ENCODE measurements around the gene EPOP. TPM values are rescaled to one million over a fixed set of nuclear protein-coding genes. Genes with fewer than 3 reads are reported as not detected.
A peak's percentile ranks its signal among the peaks of the same experiment; 100 is the strongest.

EPOP gene
- total and polyA plus RNA-seq, 2 of the 13 experiments (the other 11 are each of a cell fraction or from before 2014, with no cell fraction given), result 14.7 to 37.8 TPM

DNA sequence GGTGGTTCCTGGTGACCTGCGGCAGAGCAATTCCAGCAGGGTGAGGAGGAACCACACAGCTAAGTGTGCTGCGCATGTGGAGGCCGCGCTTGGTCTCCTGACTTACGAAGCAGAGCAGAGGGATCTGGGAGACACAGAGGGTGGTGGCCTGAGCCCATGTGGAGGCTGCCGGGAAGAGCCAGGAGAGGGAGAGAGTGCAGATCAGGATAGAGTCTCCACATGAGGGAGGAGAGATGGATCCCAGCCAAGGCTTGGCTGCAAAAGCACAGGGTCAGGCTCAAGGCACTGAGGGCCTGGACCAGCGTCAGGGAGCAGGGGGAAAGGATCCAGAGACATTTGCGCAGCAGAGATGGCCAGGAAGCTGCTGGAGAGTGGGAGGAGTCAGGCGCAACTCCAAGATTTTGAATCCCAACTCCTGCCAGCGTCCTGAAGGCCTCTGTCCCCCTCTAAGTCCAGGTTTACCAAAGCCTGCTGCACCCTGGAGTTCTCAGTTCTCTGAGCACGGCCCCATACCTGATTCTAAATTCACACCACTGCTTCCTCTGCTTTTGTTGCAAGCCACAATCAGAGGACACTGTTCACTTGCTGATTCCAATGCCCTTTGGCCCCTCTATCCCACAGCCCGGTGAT is 19.1 kb upstream of the EPOP start:
- 19% methylated on average over 11 of the region's 12 CpGs for WGBS (ENCODE audit: low lambda C conversion rate)
- TF ChIP-seq SPEN (CRISPR knock-in tag; IDR thresholded peaks at IDR 0.05; ENCODE audit: low read depth) (peak; percentile 38; the same call in 1 of the 2 replicates), ZNF768 (CRISPR knock-in tag; IDR thresholded peaks at IDR 0.05) (peak; percentile 83; the same call in 1 of the 2 replicates), SETDB1 (CRISPR knock-in tag; IDR thresholded peaks at IDR 0.05; ENCODE audit: borderline replicate concordance) (no peak), TSC22D2 (CRISPR knock-in tag; IDR thresholded peaks at IDR 0.05; ENCODE audit: borderline replicate concordance) (no peak), THYN1 (CRISPR knock-in tag; IDR thresholded peaks at IDR 0.05; ENCODE audit: borderline replicate concordance, low read depth) (no peak), ZFP36 (IDR thresholded peaks at IDR 0.05; ENCODE audit: borderline replicate concordance, low read depth, low read length, partially characterized antibody) (no peak), SSRP1 (CRISPR knock-in tag; IDR thresholded peaks at IDR 0.05) (no peak), ZNF615 (CRISPR knock-in tag; IDR thresholded peaks at IDR 0.05; ENCODE audit: borderline replicate concordance) (no peak), MIER3 (CRISPR knock-in tag; IDR thresholded peaks at IDR 0.05; ENCODE audit: borderline replicate concordance) (no peak), ZNF260 (CRISPR knock-in tag; IDR thresholded peaks at IDR 0.05; ENCODE audit: borderline replicate concordance, low read depth) (no peak), DPF2 (CRISPR knock-in tag; IDR thresholded peaks at IDR 0.05; ENCODE audit: borderline replicate concordance, low read depth) (no peak), ZNF33B (CRISPR knock-in tag; IDR thresholded peaks at IDR 0.05) (no peak), IKZF1 (IDR thresholded peaks at IDR 0.05) (no peak), BRD4 (CRISPR knock-in tag; IDR thresholded peaks at IDR 0.05) (peak; percentile 54; the same call in 1 of the 2 replicates), GATAD2A (CRISPR knock-in tag; IDR thresholded peaks at IDR 0.05) (0 out of 2 replicates have a peak, but pooled peaks have one; percentile 19), ZNF143 (CRISPR knock-in tag; IDR thresholded peaks at IDR 0.05) (peak; percentile 72), ZNF572 (CRISPR knock-in tag; IDR thresholded peaks at IDR 0.05) (no peak), CBX1 (IDR thresholded peaks at IDR 0.05; ENCODE audit: low read depth) (peak; percentile 62), ZNF605 (CRISPR knock-in tag; IDR thresholded peaks at IDR 0.05) (no peak)
- TF ChIP-seq, protein P1, sequence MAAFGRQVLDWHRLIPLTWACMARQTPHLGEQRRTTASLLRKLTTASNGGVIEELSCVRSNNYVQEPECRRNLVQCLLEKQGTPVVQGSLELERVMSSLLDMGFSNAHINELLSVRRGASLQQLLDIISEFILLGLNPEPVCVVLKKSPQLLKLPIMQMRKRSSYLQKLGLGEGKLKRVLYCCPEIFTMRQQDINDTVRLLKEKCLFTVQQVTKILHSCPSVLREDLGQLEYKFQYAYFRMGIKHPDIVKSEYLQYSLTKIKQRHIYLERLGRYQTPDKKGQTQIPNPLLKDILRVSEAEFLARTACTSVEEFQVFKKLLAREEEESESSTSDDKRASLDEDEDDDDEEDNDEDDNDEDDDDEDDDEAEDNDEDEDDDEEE (CRISPR knock-in tag; IDR thresholded peaks at IDR 0.05), result no peak
- TF ChIP-seq, protein P2, sequence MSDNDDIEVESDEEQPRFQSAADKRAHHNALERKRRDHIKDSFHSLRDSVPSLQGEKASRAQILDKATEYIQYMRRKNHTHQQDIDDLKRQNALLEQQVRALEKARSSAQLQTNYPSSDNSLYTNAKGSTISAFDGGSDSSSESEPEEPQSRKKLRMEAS (IDR thresholded peaks at IDR 0.05), result peak; percentile 68
- TF ChIP-seq, protein P3, sequence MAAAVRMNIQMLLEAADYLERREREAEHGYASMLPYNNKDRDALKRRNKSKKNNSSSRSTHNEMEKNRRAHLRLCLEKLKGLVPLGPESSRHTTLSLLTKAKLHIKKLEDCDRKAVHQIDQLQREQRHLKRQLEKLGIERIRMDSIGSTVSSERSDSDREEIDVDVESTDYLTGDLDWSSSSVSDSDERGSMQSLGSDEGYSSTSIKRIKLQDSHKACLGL (CRISPR knock-in tag; IDR thresholded peaks at IDR 0.05), result no peak
- TF ChIP-seq, protein P4, sequence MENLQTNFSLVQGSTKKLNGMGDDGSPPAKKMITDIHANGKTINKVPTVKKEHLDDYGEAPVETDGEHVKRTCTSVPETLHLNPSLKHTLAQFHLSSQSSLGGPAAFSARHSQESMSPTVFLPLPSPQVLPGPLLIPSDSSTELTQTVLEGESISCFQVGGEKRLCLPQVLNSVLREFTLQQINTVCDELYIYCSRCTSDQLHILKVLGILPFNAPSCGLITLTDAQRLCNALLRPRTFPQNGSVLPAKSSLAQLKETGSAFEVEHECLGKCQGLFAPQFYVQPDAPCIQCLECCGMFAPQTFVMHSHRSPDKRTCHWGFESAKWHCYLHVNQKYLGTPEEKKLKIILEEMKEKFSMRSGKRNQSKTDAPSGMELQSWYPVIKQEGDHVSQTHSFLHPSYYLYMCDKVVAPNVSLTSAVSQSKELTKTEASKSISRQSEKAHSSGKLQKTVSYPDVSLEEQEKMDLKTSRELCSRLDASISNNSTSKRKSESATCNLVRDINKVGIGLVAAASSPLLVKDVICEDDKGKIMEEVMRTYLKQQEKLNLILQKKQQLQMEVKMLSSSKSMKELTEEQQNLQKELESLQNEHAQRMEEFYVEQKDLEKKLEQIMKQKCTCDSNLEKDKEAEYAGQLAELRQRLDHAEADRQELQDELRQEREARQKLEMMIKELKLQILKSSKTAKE (CRISPR knock-in tag; IDR thresholded peaks at IDR 0.05; ENCODE audit: borderline replicate concordance), result no peak

More for the DNA sequence above, 19.1 kb upstream of the EPOP start:
- no peaks in the 10 kb centered on the region for H4K20me1 ChIP-seq (ENCODE audit: insufficient read depth, low read length)
- ATAC-seq (peak; percentile 73), DNase-seq (ENCODE audit: low spot score) (peak; percentile 48), FAIRE-seq (no peak)
- H3K4me1 ChIP-seq (ENCODE audit: insufficient read depth, low read length), result peaks cover 76% of the 10 kb centered on the region
- peak overlapping the region; percentile 67 for H2AFZ ChIP-seq (ENCODE audit: low read length)
- POLR2A ChIA-PET, result interaction anchor here (1.3 to 7.3 kb wide), 2 partner anchors 10 to 37 kb away, joined by 3 to 106 read pairs; partner anchors contain the start of gene MLLT6
- H3K79me2 ChIP-seq (ENCODE audit: insufficient read depth, low read length), result no peaks in the 10 kb centered on the region
- intact Hi-C loops (cut with micrococcal nuclease; ENCODE audit: unreplicated experiment), result no loop called here
- no peaks in the 10 kb centered on the region for H3K9me3 ChIP-seq (ENCODE audit: low read length)
- H3K27ac ChIP-seq (ENCODE audit: extremely low read length, insufficient read depth, low read length), result no peak overlapping the region
- H3K4me3 ChIP-seq (replicated peaks in 1 of 3; ENCODE audit: insufficient read depth in 1 of 3, low read depth in 2 of 3, low read length in 3 of 3), result peak overlapping the region; percentile 2 to 55 (median 31); a peak in 5 of 6 replicates
- peak overlapping the region; percentile 85 for H3K4me2 ChIP-seq (ENCODE audit: low read depth, low read length)
- no peaks in the 10 kb centered on the region; a peak in 2 of 5 replicates for H3K27me3 ChIP-seq (ENCODE audit: control insufficient read depth in 1 of 2, insufficient read depth in 2 of 2, low read length in 2 of 2)
- CTCF ChIA-PET (ENCODE audit: low intra/inter-chr PET ratio, low total read pairs), result no interaction called here
- in situ Hi-C loops (cut with HindIII; ENCODE audit: extremely low pct_ligation_motif_present, low pct_unique_long_range_greater_than_20kb), result no loop called here
- H3K36me3 ChIP-seq (replicated peaks in 1 of 2; ENCODE audit: control insufficient read depth in 1 of 2, insufficient read depth in 2 of 2, low read length in 2 of 2), result no peaks in the 10 kb centered on the region
- no TSS peak for BruUV-seq (replicated peaks)
- peak overlapping the region; percentile 43 for H3K9ac ChIP-seq (ENCODE audit: insufficient read depth, low read depth, low read length)
